IMR-90 (cell line): ENCODE results near the gene PHACTR3. TPM values are rescaled to one million over a fixed set of nuclear protein-coding genes. Genes with fewer than 3 reads are reported as not detected.

Experiments
- ATAC-seq: fragments of 200-7000 bp; cut with Tn5 transposase; 2 replicates; pipeline ENCODE4 v1.9.1; 2020; ENCODE audit warnings: low read depth, mild to moderate bottlenecking, moderate library complexity
- BruUV-seq: library from RNA; stranded (reverse); fragments of 400-500 nt; replicated peaks from 2 replicates; lab custom pipeline; 2021; lab: Mats Ljungman, UMichigan
- CTCF ChIA-PET: fragments of 300-600 bp; formaldehyde crosslinking; extraction: SDS; loops from one replicate; lab custom pipeline; 2021; ENCODE audit warnings: antibody characterized with exemption; lab: Yijun Ruan, JAX
- POLR2A ChIA-PET: fragments of 300-600 bp; sonication (Branson Sonifier 250); formaldehyde crosslinking; loops from one replicate; lab custom pipeline; 2022; ENCODE audit warnings: antibody characterized with exemption; ENCODE audit not compliant: unreplicated experiment; lab: Charles Lee
- DNase-seq: peaks from one replicate; pipeline ENCODE4 v3.0.0; 2013
- H2AFZ ChIP-seq: replicated peaks from 2 replicates; pipeline ENCODE3; 2013; ENCODE audit warnings: low read length, mild to moderate bottlenecking; ENCODE audit not compliant: poor library complexity
- H2AK5ac ChIP-seq: 2 replicates; pipeline ENCODE4 v1.6.1; 2013; ENCODE audit warnings: low read depth, low read length, inconsistent platforms
- H2AK9ac ChIP-seq: replicated peaks from 2 replicates; pipeline ENCODE3; 2013; ENCODE audit warnings: mild to moderate bottlenecking, low read depth, low read length, moderate library complexity; ENCODE audit not compliant: poor library complexity
- H2BK120ac ChIP-seq: 2 replicates; pipeline ENCODE4 v1.6.1; 2013; ENCODE audit warnings: low read depth, low read length, inconsistent platforms
- H2BK15ac ChIP-seq: 3 replicates; pipeline ENCODE4 v1.6.1; 2013; ENCODE audit warnings: low read depth, low read length, inconsistent platforms
- H2BK20ac ChIP-seq: 2 replicates; pipeline ENCODE4 v1.6.1; 2013; ENCODE audit warnings: low read depth, mild to moderate bottlenecking, inconsistent platforms, low read length, moderate library complexity
- H2BK5ac ChIP-seq: 2 replicates; pipeline ENCODE4 v1.6.1; 2013; ENCODE audit warnings: mild to moderate bottlenecking, low read depth, low read length, inconsistent platforms; ENCODE audit not compliant: poor library complexity, severe bottlenecking
- H3K14ac ChIP-seq: replicated peaks from 2 replicates; pipeline ENCODE4 v1.6.1; 2013; ENCODE audit warnings: low read depth, low read length, inconsistent platforms
- H3K18ac ChIP-seq: 2 replicates; pipeline ENCODE4 v1.6.1; 2013; ENCODE audit warnings: low read depth, low read length, control low read depth
- H3K23ac ChIP-seq: 2 replicates; pipeline ENCODE4 v1.6.1; 2013; ENCODE audit warnings: low read depth, low read length, inconsistent platforms
- H3K27ac ChIP-seq: 2 replicates; pipeline ENCODE4 v1.5.1; 2013; ENCODE audit warnings: mild to moderate bottlenecking, control low read depth, low read length; ENCODE audit not compliant: insufficient read depth
- H3K27me3 ChIP-seq: 2 replicates; pipeline ENCODE4 v1.6.1; 2013; ENCODE audit warnings: low read length; ENCODE audit not compliant: control insufficient read depth, insufficient read depth
- H3K36me3 ChIP-seq: 2 replicates; pipeline ENCODE4 v1.6.1; 2013; ENCODE audit warnings: low read length, mixed read lengths; ENCODE audit not compliant: control insufficient read depth, insufficient read depth
- H3K4ac ChIP-seq: 2 replicates; pipeline ENCODE4 v1.6.1; 2013; ENCODE audit warnings: low read depth, low read length, inconsistent platforms
- H3K4me1 ChIP-seq: 2 replicates; pipeline ENCODE4 v1.6.1; 2013; ENCODE audit warnings: low read length, mixed read lengths; ENCODE audit not compliant: control insufficient read depth, insufficient read depth
- H3K4me2 ChIP-seq: 2 replicates; pipeline ENCODE4 v1.6.1; 2013; ENCODE audit warnings: low read depth, mild to moderate bottlenecking, control low read depth, low read length, moderate library complexity
- H3K4me3 ChIP-seq: 2 replicates; pipeline ENCODE4 v1.5.1; 2013; ENCODE audit warnings: low read depth, mild to moderate bottlenecking, control low read depth, low read length, moderate library complexity; ENCODE audit not compliant: insufficient read depth
- H3K56ac ChIP-seq: 2 replicates; pipeline ENCODE4 v1.6.1; 2013; ENCODE audit warnings: low read length, inconsistent platforms; ENCODE audit not compliant: insufficient read depth; ENCODE audit errors: extremely low read depth
- H3K79me1 ChIP-seq, 2 experiments: 2 replicates each; pipeline ENCODE4 v1.6.1; 2013; ENCODE audit warnings: low read length in 2 of 2, inconsistent platforms in 1 of 2, low read depth in 1 of 2
- H3K9ac ChIP-seq: 2 replicates; pipeline ENCODE4 v1.6.1; 2013; ENCODE audit warnings: low read depth, low read length, control low read depth
- H3K9me1 ChIP-seq: 2 replicates; pipeline ENCODE4 v1.6.1; 2013; ENCODE audit warnings: low read length, inconsistent platforms; ENCODE audit not compliant: insufficient read depth
- H3K9me3 ChIP-seq: 2 replicates; pipeline ENCODE4 v1.6.1; 2013; ENCODE audit warnings: low read length; ENCODE audit not compliant: control insufficient read depth, insufficient read depth
- H4K20me1 ChIP-seq: 2 replicates; pipeline ENCODE4 v1.6.1; 2013; ENCODE audit warnings: low read length, inconsistent platforms; ENCODE audit not compliant: insufficient read depth
- H4K5ac ChIP-seq: 2 replicates; pipeline ENCODE4 v1.6.1; 2013; ENCODE audit warnings: mild to moderate bottlenecking, low read depth, low read length, control low read depth
- H4K8ac ChIP-seq, 2 experiments: 2 replicates each; pipeline ENCODE4 v1.6.1; 2013; ENCODE audit warnings: low read depth in 2 of 2, low read length in 2 of 2, control low read depth in 1 of 2, inconsistent platforms in 1 of 2
- H4K91ac ChIP-seq: 2 replicates; pipeline ENCODE4 v1.6.1; 2013; ENCODE audit warnings: low read depth, low read length, inconsistent platforms; ENCODE audit not compliant: insufficient read depth
- CTCF ChIP-seq: conservative IDR thresholded peaks from 2 replicates; pipeline ENCODE4 v1.5.1; 2012; ENCODE audit warnings: mild to moderate bottlenecking, low read depth, low read length, improper control_type of control experiment
- MAFK ChIP-seq: IDR thresholded peaks from 2 replicates; pipeline ENCODE4 v1.6.1; 2012; ENCODE audit warnings: low read depth, low read length, improper control_type of control experiment
- MXI1 ChIP-seq: IDR thresholded peaks from 2 replicates; pipeline ENCODE4 v1.6.1; 2012; ENCODE audit warnings: low read depth, mild to moderate bottlenecking, low read length, moderate library complexity, borderline replicate concordance
- RFX5 ChIP-seq: IDR thresholded peaks from 2 replicates; pipeline ENCODE4 v1.8.0; 2012; ENCODE audit warnings: low read depth, mild to moderate bottlenecking, low read length, moderate library complexity
- WGBS, 2 experiments: methylation state at CpG; one replicate each; pipeline versions ENCODE4 v1.1.5 to v1.1.7; 2013; ENCODE audit warnings: missing lambda C conversion rate in 2 of 2; ENCODE audit not compliant: insufficient read length in 1 of 2; ENCODE audit errors: extremely low coverage in 2 of 2; 5-methylcytosine and 5-hydroxymethylcytosine counted together
- dilution Hi-C: fragments of 300-500 bp; cut with HindIII; formaldehyde crosslinking; loops from one replicate; pipeline ENCODE4 v1.14.3; 2018; ENCODE audit warnings: low sequenced_read_pairs; ENCODE audit not compliant: unreplicated experiment
- in situ Hi-C: fragments of 300-500 bp; cut with MboI; formaldehyde crosslinking; loops from 3 replicates; pipeline ENCODE4 v1.14.3; 2019; ENCODE audit warnings: low sequenced_read_pairs, inconsistent platforms, mixed read lengths
- intact Hi-C: fragments of 100-400 bp; cut with micrococcal nuclease; formaldehyde crosslinking; loops from 2 replicates; pipeline ENCODE4 v1.10.0; 2022
- polyA plus RNA-seq, 3 experiments: library from polyadenylated mRNA; depleted of rRNA; stranded (reverse); fragments of >200 nt; gene quantifications; 2 replicates each; pipeline ENCODE4 v1.2.3, GENCODE V29; 2012; ENCODE audit warnings: low replicate concordance in 1 of 3
- total RNA-seq: library from RNA; depleted of rRNA; stranded (reverse); fragments of >200 nt; gene quantifications from 2 replicates; pipeline ENCODE4 v1.2.3, GENCODE V29; 2012

Gene PHACTR3
- total and polyA plus RNA-seq, 2 of the 4 experiments (the other 2 are of a cell fraction), result not detected

DNA sequence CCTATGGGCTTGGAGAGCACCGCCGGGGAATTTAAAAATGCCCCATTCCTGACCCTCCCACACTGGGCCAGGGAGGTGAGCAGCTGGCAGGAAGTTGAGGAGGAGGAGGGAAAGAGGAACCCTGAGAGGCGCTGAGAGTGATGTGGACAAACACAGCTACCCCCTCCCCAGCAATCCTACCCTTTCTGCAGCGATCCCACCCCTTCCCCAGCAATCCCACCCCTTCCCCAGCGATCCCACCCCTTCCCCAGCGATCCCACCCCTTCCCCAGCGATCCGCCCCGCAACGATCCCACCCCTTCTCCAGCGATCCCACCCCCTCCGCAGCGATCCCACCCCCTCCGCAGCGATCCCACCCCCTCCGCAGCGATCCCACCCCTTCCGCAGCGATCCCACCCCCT, 217.4 kb downstream of the PHACTR3 start:
- Histone ChIP-seq H3K4me1 (no peaks in the 10 kb centered on the region), H2BK120ac (no peak overlapping the region), H2AK5ac (no peak overlapping the region), H3K56ac (no peak overlapping the region), H3K18ac (no peak overlapping the region), H3K9me3 (peaks cover 13% of the 10 kb centered on the region; the same call in 1 of the 2 replicates), H3K4me3 (no peak overlapping the region), H3K27ac (no peak overlapping the region), H3K23ac (no peak overlapping the region), H2AK9ac (no peak overlapping the region), H4K8ac (no peak overlapping the region), H2AFZ (no peak overlapping the region), H3K27me3 (no peaks in the 10 kb centered on the region), H3K79me1 (no peaks in the 10 kb centered on the region), H3K14ac (no peak overlapping the region), H2BK15ac (no peak overlapping the region), H2BK5ac (no peak overlapping the region), H3K36me3 (no peaks in the 10 kb centered on the region), H4K5ac (no peak overlapping the region), H3K4me2 (no peak overlapping the region), H3K4ac (no peak overlapping the region), H3K9ac (no peak overlapping the region), H4K20me1 (no peaks in the 10 kb centered on the region), H4K91ac (no peak overlapping the region), H2BK20ac (no peak overlapping the region), H3K9me1 (no peaks in the 10 kb centered on the region)
- no TSS peak for BruUV-seq
- WGBS, 2 experiments, result no CpG with 5 or more reads among the region's 19 CpGs
- in situ Hi-C loops, result no loop called here
- intact Hi-C loops, result no loop called here
- POLR2A ChIA-PET, result no interaction called here
- no peak for TF ChIP-seq CTCF
- no peak for TF ChIP-seq RFX5
- TF ChIP-seq MXI1, result no peak
- no peak for TF ChIP-seq MAFK
- ATAC-seq, result no peak
- dilution Hi-C loops, result no loop called here
- CTCF ChIA-PET, result no interaction called here
- DNase-seq, result no peak
